Neuron (in vitro differentiated cells): ENCODE measurements around the gene GNL1.

ENCODE experiments used
- H2AFZ ChIP-seq: one replicate; pipeline ENCODE4 v1.6.1; 2013; ENCODE audit warnings: low read depth, mild to moderate bottlenecking, inconsistent platforms, low read length, moderate library complexity
- H3K27me3 ChIP-seq: one replicate; pipeline ENCODE4 v1.6.1; 2013; ENCODE audit warnings: low read length; ENCODE audit not compliant: insufficient read depth
- H3K36me3 ChIP-seq: one replicate; pipeline ENCODE4 v1.6.1; 2013; ENCODE audit warnings: low read length; ENCODE audit not compliant: insufficient read depth
- H3K4me1 ChIP-seq: one replicate; pipeline ENCODE4 v1.6.1; 2013; ENCODE audit warnings: low read length; ENCODE audit not compliant: insufficient read depth
- H3K4me3 ChIP-seq: 2 replicates; pipeline ENCODE4 v1.5.1; 2013; ENCODE audit warnings: mild to moderate bottlenecking, low read length, moderate library complexity
- H3K9me3 ChIP-seq: one replicate; pipeline ENCODE4 v1.6.1; 2013; ENCODE audit warnings: low read length

The GNL1 gene

GRCh38 chr6:30589754-30590358, 33.6 kb upstream of the GNL1 start:
- Histone ChIP-seq H3K4me1 (no peaks in the 10 kb centered on the region), H3K36me3 (peaks cover 87% of the 10 kb centered on the region), H3K4me3 (no peak overlapping the region)

GRCh38 chr6:30583921-30584320, 27.6 kb upstream of the GNL1 start:
- Histone ChIP-seq H3K9me3 (no peaks in the 10 kb centered on the region), H3K4me1 (no peaks in the 10 kb centered on the region), H3K4me3 (no peak overlapping the region), H2AFZ (no peak overlapping the region), H3K36me3 (peaks cover 86% of the 10 kb centered on the region), H3K27me3 (no peaks in the 10 kb centered on the region)

More at GRCh38 chr6:30589754-30590358, 33.6 kb upstream of the GNL1 start:
- H3K9me3 ChIP-seq, result no peaks in the 10 kb centered on the region
- H2AFZ ChIP-seq, result no peak overlapping the region
- H3K27me3 ChIP-seq, result no peaks in the 10 kb centered on the region

- H3K4me3 ChIP-seq, result no peak overlapping the region
- peaks cover 58% of the 10 kb centered on the region for H3K36me3 ChIP-seq
- H2AFZ ChIP-seq, result no peak overlapping the region
- H3K27me3 ChIP-seq, result no peaks in the 10 kb centered on the region
- H3K9me3 ChIP-seq, result no peaks in the 10 kb centered on the region
- H3K4me1 ChIP-seq, result peaks cover under 1% of the 10 kb centered on the region
These were observed 21.8 kb upstream of the GNL1 start for GRCh38 chr6:30578051-30578450.

- H3K36me3 ChIP-seq, result peaks cover 21% of the 10 kb centered on the region
- no peak overlapping the region for H3K4me3 ChIP-seq
- H3K9me3 ChIP-seq, result no peaks in the 10 kb centered on the region
- H2AFZ ChIP-seq, result no peak overlapping the region
- H3K27me3 ChIP-seq, result no peaks in the 10 kb centered on the region
- H3K4me1 ChIP-seq, result peaks cover 22% of the 10 kb centered on the region
These were observed 16.8 kb upstream of the GNL1 start for GRCh38 chr6:30573113-30573512.

- Histone ChIP-seq H2AFZ (no peak overlapping the region), H3K4me1 (peaks cover 22% of the 10 kb centered on the region), H3K27me3 (no peaks in the 10 kb centered on the region), H3K9me3 (no peaks in the 10 kb centered on the region), H3K36me3 (peaks cover 12% of the 10 kb centered on the region), H3K4me3 (peak overlapping the region; percentile 87)
These were observed 15.9 kb upstream of the GNL1 start for GRCh38 chr6:30572148-30572547.

GRCh38 chr6:30571762-30572082, 15.4 kb upstream of the GNL1 start:
- Histone ChIP-seq H3K27me3 (no peaks in the 10 kb centered on the region), H3K4me1 (peaks cover 22% of the 10 kb centered on the region), H2AFZ (peak overlapping the region; percentile 92), H3K36me3 (peaks cover 7% of the 10 kb centered on the region), H3K4me3 (peak overlapping the region; percentile 87), H3K9me3 (no peaks in the 10 kb centered on the region)

- Histone ChIP-seq H3K4me3 (peak within 1 kb of the TSS; percentile 87), H3K27me3 (no peaks in the 10 kb centered on the region), H3K36me3 (peaks cover 4% of the 10 kb centered on the region), H3K9me3 (no peaks in the 10 kb centered on the region), H2AFZ (peak within 1 kb of the TSS; percentile 92), H3K4me1 (peaks cover 22% of the 10 kb centered on the region)
These were observed 14.9 kb upstream of the GNL1 start, which contains the start of gene ABCF1 for GRCh38 chr6:30571075-30571761. TSS of gene ABCF1 (plus strand) at chr6:30571442. CDS start at chr6:30571488, 46 bp downstream.

- H3K4me1 ChIP-seq, result peaks cover 22% of the 10 kb centered on the region
These were observed 14.4 kb upstream of the GNL1 start for GRCh38 chr6:30570740-30571074.

GRCh38 chr6:30570263-30570662, 14.0 kb upstream of the GNL1 start:
- Histone ChIP-seq H3K27me3 (no peaks in the 10 kb centered on the region), H3K4me3 (peak overlapping the region; percentile 87), H3K9me3 (no peaks in the 10 kb centered on the region), H2AFZ (peak overlapping the region; percentile 92), H3K36me3 (peaks cover 4% of the 10 kb centered on the region), H3K4me1 (peaks cover 22% of the 10 kb centered on the region)

More at GRCh38 chr6:30570740-30571074, 14.4 kb upstream of the GNL1 start:
- H3K36me3 ChIP-seq, result peaks cover 4% of the 10 kb centered on the region
- H2AFZ ChIP-seq, result peak overlapping the region; percentile 92
- H3K27me3 ChIP-seq, result no peaks in the 10 kb centered on the region
- no peaks in the 10 kb centered on the region for H3K9me3 ChIP-seq
- H3K4me3 ChIP-seq, result peak overlapping the region; percentile 87

- H3K9me3 ChIP-seq, result no peaks in the 10 kb centered on the region
- H3K4me1 ChIP-seq, result peaks cover 22% of the 10 kb centered on the region
- H3K36me3 ChIP-seq, result peaks cover 12% of the 10 kb centered on the region
- no peak overlapping the region for H3K4me3 ChIP-seq
- no peaks in the 10 kb centered on the region for H3K27me3 ChIP-seq
- H2AFZ ChIP-seq, result no peak overlapping the region
These were observed 12.0 kb upstream of the GNL1 start for GRCh38 chr6:30568245-30568644.

GRCh38 chr6:30565772-30566171, 9.5 kb upstream of the GNL1 start:
- Histone ChIP-seq H3K4me1 (peaks cover 6% of the 10 kb centered on the region), H3K36me3 (peaks cover 30% of the 10 kb centered on the region), H2AFZ (no peak overlapping the region), H3K27me3 (no peaks in the 10 kb centered on the region), H3K4me3 (no peak overlapping the region), H3K9me3 (no peaks in the 10 kb centered on the region)

- H2AFZ ChIP-seq, result no peak overlapping the region
- H3K27me3 ChIP-seq, result no peaks in the 10 kb centered on the region
- peaks cover 30% of the 10 kb centered on the region for H3K36me3 ChIP-seq
- no peaks in the 10 kb centered on the region for H3K9me3 ChIP-seq
- no peak overlapping the region for H3K4me3 ChIP-seq
- no peaks in the 10 kb centered on the region for H3K4me1 ChIP-seq
These were observed 7.8 kb upstream of the GNL1 start for GRCh38 chr6:30564114-30564513.

- H2AFZ ChIP-seq, result no peak overlapping the region
- H3K36me3 ChIP-seq, result peaks cover 35% of the 10 kb centered on the region
- no peaks in the 10 kb centered on the region for H3K9me3 ChIP-seq
- H3K27me3 ChIP-seq, result no peaks in the 10 kb centered on the region
- H3K4me3 ChIP-seq, result no peak overlapping the region
- H3K4me1 ChIP-seq, result peaks cover 8% of the 10 kb centered on the region
These were observed 6.5 kb upstream of the GNL1 start for GRCh38 chr6:30562470-30563425.
